ENCODE results near the gene PACSIN3. TPM values are rescaled to one million over a fixed set of nuclear protein-coding genes. Genes with fewer than 3 reads are reported as not detected.
A peak's percentile ranks its signal among the peaks of the same experiment; 100 is the strongest.

Gene PACSIN3
- total RNA-seq, 1 donor from 2014 or later = 69.4 TPM

DNA sequence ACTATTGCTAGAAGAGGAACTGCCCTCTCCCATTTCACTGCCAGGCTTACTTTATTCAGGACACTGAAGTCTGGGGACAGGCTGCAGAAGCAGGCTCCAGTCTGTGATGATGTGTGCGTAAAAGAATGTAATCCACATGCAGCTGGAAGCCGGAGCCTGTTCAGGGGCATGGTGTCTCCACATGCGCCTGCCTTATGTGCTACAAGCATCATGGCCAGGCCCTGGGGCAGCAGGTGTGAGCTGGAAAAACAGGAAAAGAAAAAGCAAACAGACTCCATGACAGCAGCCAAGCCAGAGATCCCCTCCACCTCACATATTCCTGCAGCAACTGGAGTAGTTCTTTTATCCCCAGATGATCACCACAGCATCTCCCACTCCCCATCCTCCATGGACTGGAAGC is 42.9 kb downstream of the PACSIN3 start:
- DNase-seq (ENCODE audit: low spot score) = no peak
- Mint-ChIP-seq H3K4me1 (ENCODE audit: low read depth) (peaks cover 12% of the 10 kb centered on the region), H3K27me3 (ENCODE audit: low read depth) (no peaks in the 10 kb centered on the region), H3K9me3 (ENCODE audit: low read depth) (no peaks in the 10 kb centered on the region), H3K27ac (ENCODE audit: unreplicated experiment) (peak overlapping the region; percentile 34), H3K4me3 (ENCODE audit: unreplicated experiment) (no peak overlapping the region), H3K36me3 (ENCODE audit: low read depth) (peaks cover 5% of the 10 kb centered on the region)
- TF ChIP-seq CTCF (IDR thresholded peaks at IDR 0.05) = no peak

- no peaks in the 10 kb centered on the region for H3K9me3 Mint-ChIP-seq (ENCODE audit: low read depth)
- H3K4me1 Mint-ChIP-seq (ENCODE audit: low read depth) = peaks cover 12% of the 10 kb centered on the region
- peaks cover 13% of the 10 kb centered on the region for H3K36me3 Mint-ChIP-seq (ENCODE audit: low read depth)
- DNase-seq (ENCODE audit: low spot score) = no peak
- no peak overlapping the region for H3K4me3 Mint-ChIP-seq (ENCODE audit: unreplicated experiment)
- H3K27ac Mint-ChIP-seq (ENCODE audit: unreplicated experiment) = no peak overlapping the region
- TF ChIP-seq CTCF (IDR thresholded peaks at IDR 0.05) = no peak
- H3K27me3 Mint-ChIP-seq (ENCODE audit: low read depth) = no peaks in the 10 kb centered on the region
Observed at GRCh38 chr11:47139878-47140277, 46.4 kb downstream of the PACSIN3 start.

DNA sequence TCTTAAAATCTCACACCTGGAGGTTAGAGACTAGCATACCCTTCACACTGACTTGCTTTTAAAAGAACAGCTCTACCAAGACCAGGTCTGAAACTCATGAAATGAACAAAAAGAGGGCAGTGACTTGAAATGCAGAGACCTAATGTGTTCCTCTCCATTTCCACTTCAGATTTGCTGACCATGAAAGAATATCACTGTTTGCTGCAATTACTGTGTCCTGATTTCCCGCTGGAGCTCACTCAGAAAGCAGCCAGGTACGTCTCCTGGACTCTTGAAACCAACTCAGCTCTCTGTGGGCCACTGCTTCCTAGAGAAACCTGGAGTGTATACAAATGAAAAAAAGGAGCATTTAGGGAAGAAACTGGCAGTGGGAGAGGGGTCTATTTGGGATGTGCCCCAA is 48.8 kb downstream of the PACSIN3 start:
- DNase-seq (ENCODE audit: low spot score) = no peak
- TF ChIP-seq CTCF (IDR thresholded peaks at IDR 0.05) = no peak
- Mint-ChIP-seq H3K27ac (ENCODE audit: unreplicated experiment) (no peak overlapping the region), H3K4me3 (ENCODE audit: unreplicated experiment) (no peak overlapping the region), H3K4me1 (ENCODE audit: low read depth) (peaks cover under 1% of the 10 kb centered on the region), H3K36me3 (ENCODE audit: low read depth) (peaks cover 13% of the 10 kb centered on the region), H3K27me3 (ENCODE audit: low read depth) (no peaks in the 10 kb centered on the region), H3K9me3 (ENCODE audit: low read depth) (no peaks in the 10 kb centered on the region)

DNA sequence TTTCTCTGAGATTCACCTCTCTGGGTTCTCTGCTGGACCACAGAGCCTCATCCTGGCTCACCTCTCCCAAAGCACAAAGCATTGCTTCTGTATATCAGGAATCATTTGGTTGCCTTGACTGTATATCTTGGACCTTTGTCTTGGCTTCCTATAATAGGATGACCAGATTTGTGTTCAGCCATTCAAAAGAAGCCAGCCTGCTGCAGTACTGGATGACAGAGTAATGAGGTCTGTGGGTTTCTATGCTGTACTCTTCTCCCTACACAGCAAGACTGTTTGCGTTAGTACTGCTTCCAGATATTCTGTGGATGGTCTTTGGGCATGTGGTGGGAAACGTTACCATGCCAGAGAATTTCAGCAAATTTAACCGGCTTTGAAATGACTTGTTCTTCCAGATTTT is 49.3 kb downstream of the PACSIN3 start:
- Mint-ChIP-seq H3K4me1 (ENCODE audit: low read depth) (no peaks in the 10 kb centered on the region), H3K9me3 (ENCODE audit: low read depth) (no peaks in the 10 kb centered on the region), H3K27me3 (ENCODE audit: low read depth) (no peaks in the 10 kb centered on the region), H3K4me3 (ENCODE audit: unreplicated experiment) (no peak overlapping the region), H3K36me3 (ENCODE audit: low read depth) (peaks cover 13% of the 10 kb centered on the region), H3K27ac (ENCODE audit: unreplicated experiment) (no peak overlapping the region)
- no peak for TF ChIP-seq CTCF (IDR thresholded peaks at IDR 0.05)
- DNase-seq (ENCODE audit: low spot score) = no peak

- Mint-ChIP-seq H3K27me3 (ENCODE audit: low read depth) (no peaks in the 10 kb centered on the region), H3K27ac (ENCODE audit: unreplicated experiment) (no peak overlapping the region), H3K9me3 (ENCODE audit: low read depth) (no peaks in the 10 kb centered on the region), H3K36me3 (ENCODE audit: low read depth) (peaks cover 13% of the 10 kb centered on the region), H3K4me3 (ENCODE audit: unreplicated experiment) (no peak overlapping the region), H3K4me1 (ENCODE audit: low read depth) (no peaks in the 10 kb centered on the region)
- no peak for TF ChIP-seq CTCF (IDR thresholded peaks at IDR 0.05)
- DNase-seq (ENCODE audit: low spot score) = no peak
Observed at GRCh38 chr11:47136327-47136726, 49.9 kb downstream of the PACSIN3 start.
